ENCODE measurements around the gene KRTAP4-9.

GRCh38 chr17:41069031-41069430, 36.2 kb upstream of the KRTAP4-9 start:
- TF ChIP-seq YY1 (IDR thresholded peaks at IDR 0.05; ENCODE audit: insufficient read depth, insufficient read length) (no peak), ZNF274 (IDR thresholded peaks at IDR 0.05; ENCODE audit: low read depth, low read length) (no peak), SUZ12 (IDR thresholded peaks at IDR 0.05; ENCODE audit: extremely low read depth, insufficient read depth, insufficient read length) (no peak)

All from NT2/D1 (cell line).